Measurements from ENCODE around the gene STAT3.

DNA sequence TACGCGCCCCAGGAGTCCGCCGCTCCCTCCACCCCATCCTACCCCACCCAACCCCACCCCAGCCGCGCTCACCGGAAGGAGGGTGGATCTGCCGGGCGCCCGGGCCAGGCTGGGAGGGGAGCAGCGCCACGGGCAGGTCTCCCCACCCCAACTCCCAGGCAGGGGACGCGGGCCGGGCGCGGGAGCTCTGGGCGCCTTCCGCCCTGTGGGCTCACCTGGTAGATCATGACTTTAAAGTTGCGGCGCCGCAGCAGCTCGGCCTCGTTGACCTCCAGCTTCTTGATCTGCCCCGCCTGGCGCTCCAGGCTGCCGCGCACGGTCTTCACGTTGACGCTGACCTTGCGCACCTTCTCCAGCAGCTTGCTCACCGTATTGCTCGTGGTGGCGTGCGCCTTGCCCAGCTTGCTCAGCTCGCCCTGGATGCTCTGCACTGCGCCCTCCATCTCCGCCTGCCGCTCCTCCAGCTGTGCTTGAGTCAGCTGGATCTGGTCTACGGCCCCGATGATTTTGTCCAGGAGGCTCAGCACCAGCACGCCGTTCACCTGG lies 34.2 kb upstream of the STAT3 start:
- TF ChIP-seq CTCF (IDR thresholded peaks at IDR 0.05) (no peak), POLR2A (IDR thresholded peaks at IDR 0.05) (no peak), POLR2AphosphoS5 (IDR thresholded peaks at IDR 0.05) (no peak)

All from sigmoid colon (tissue), 4 donors.